NCI-H748 treated with DMSO at 0.1 percent for 48 hours (cell line): ENCODE measurements around the gene STRIT1.
A peak's percentile ranks its signal among the peaks of the same experiment; 100 is the strongest.

ENCODE experiments used
- DNase-seq: peaks from one replicate; lab custom pipeline; 2025; lab: John Stamatoyannopoulos, UW

Gene STRIT1

DNA sequence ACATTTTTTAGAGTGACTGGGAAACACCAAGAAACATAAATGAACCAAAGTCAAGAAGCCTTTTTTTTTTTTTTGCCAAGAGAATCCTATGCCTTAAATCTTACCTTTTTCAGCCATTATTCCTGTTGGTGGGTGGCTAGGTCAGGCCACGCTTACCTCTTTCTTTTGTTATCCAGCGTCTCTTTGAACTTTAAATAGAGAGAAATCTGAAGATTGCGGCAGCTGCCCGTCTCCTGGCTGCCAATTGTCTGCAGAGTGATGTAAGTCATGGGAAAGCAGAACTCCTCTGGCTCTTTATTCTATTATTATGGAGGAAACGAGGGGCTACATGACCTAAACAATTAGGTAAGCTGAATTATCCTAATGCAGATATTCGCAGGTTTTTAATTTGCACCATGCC, at the start of gene STRIT1:
STRIT1 (minus strand) TSS at position 168 of the 400 bp plus-strand sequence.
- DNase-seq: no peak

DNA sequence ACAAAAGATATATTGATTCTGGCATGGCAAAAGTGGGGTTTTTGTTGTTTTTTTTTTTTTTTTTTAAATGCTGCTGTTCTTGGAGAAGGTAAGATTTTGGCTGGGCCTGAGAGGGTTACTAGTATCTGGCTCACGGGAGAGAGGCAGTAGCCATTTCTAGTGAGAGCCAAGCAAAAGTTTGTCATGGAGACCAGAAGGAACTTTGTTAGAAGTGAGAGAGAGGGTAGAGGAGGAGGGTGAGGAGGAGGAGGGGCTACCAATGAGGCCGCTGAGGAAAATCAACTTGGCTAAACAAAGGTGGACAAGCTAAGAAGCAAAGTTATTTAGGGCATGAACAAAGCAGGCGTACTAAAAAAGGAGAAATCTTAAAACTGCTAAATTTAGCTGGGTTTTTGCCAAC, 48.9 kb upstream of the STRIT1 start:
- no peak for DNase-seq

DNA sequence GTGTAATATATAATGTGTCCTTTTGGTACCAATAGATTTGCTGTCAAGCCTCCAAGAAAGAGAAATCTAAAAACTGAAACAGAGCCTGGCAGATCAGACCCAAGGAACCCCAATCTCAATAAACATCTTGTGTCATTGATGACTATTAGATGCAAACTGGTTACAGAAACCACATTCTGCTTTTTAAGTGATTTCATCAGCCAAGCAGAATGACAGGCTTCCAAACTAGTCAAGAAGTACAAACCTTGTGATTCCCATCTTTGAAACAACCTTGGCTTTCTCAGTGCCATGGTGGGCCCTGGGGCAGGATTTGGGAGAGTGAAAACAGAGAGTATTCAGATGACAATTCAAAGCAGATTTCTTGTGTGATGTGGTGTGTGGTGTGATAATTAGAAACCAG, 45.6 kb upstream of the STRIT1 start:
- no peak for DNase-seq

DNA sequence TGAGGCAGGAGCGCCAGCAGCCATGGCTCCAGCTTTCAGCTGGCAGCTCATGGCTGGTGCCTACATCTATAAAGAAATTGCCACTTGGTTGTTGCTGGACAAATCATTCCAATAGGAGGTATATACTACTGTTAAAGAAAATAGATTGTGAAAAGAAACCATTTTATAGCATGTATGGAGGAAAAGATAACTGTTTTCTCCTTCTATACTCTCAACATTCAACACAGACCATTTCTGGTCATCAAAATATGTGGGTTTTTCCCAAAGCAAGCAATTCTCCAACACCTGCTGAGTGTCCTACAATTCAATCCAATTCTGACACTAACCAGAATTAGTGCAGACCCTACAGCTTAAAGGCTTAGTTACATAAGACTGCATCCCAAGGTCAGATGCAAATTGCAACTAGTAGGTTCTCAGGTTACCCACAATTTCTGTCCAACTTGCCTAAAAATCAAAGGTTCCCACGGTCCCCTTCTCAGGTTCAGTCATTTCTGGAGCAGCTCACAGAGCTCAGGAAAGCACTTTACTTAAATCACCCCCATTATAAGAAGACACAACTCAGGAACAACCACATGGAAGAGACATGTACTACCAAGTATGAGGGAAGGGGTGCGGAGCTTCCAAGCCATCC, 42.4 kb upstream of the STRIT1 start:
- DNase-seq: no peak

DNA sequence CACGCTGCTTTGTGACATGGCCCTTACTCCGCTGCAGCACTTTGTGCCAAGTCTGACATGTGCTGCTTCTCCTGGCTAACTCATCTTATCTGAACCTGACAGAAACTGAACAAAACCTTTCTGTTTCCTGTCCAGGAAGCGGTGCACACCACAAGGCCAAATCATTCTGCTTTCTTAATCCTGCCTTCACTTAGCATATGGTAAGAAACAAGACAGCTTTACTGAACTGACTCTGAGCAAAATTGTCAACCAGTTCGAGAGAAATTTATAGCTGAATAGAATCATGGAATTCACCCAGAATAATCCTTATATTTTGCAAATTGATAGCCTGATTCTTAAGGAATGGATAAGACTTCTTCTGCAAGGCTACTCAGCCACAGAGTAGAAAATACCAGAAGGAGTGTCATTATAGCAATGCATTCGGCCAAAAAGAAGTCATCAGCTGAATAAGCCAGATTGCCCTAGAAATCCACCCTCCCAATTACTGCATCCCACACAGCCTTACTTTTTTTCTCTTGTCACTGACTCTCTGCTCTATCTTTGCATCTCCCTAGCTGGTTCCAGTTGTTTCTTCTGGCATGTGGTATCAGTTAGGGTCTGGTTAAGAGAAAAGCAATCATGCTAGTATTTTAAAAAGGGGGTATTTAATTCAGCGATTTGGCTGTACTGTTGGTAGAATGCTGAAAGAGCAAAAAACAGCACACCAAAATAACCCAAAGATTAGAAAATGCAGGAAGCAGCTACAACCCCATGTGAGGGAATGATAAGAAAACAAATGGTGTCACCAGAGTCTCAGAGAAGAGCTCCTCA, 41.6 kb upstream of the STRIT1 start:
- DNase-seq: no peak

DNA sequence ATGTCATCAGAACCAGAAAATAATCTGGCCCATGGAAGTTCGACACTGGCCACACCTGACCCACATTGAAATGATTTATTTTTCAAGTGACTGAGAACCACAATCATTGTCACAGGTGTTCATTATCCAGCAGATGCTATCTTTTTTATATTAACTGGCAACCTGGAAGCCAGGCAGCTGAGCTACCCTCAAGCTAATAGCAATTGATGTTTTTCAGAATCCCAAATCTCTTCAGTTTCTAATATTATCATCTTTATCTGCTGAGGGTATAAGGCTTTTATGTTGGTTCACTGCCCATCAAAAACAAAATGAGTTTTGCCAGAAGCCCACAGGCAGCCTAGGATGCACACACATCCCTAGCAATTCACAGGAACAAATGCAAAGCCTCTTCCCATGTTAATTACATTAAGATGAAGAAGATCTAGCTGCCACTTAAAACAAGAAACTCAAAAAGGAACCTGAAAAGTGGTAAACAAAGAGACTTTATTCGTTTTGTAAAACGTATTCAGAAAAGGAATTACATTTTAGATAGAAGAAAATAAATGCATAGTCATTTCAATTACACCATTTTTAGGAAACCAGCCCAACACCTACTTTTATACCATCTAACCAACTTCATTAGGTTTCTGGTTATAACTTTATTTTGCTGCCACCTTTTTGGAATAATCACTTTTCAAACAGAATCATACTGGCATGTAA, 40.9 kb upstream of the STRIT1 start:
- DNase-seq: no peak

DNA sequence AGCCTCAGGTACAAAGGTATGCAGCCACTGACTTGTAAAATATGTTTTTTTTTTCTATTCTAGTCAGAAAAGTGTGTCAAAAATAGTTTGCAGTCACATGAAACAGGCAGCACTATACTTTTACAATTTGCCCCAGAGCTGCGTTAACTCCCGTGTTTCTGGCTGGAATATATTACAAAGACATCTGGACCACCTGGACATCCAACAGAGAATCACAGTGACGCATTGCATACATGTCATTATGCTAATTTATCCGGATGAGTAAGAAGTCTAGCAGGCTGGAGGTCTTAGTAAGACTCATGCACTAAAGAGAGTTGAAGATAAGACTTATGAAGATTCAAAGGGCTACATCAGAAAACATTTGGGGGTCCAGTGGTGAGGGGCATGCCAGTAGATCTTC, 39.2 kb upstream of the STRIT1 start:
- no peak for DNase-seq

DNA sequence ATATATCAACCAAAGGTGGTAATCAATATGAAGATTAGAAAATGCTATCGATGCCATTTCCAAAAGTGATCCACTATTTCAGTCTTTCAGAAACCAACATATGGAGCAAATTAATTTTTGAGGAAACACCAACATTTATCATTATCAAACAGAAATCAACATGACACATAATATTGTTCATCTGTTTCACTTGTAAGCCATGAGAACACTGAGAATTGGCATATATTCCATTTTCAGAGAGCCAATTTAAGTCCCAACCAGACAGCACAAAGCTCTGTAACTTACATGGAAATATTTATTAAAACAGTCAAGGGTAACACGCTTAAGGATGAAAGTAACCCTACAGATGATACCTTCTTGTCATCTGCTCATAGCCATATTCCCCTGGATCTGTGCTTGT, 37.6 kb upstream of the STRIT1 start:
- no peak for DNase-seq

DNA sequence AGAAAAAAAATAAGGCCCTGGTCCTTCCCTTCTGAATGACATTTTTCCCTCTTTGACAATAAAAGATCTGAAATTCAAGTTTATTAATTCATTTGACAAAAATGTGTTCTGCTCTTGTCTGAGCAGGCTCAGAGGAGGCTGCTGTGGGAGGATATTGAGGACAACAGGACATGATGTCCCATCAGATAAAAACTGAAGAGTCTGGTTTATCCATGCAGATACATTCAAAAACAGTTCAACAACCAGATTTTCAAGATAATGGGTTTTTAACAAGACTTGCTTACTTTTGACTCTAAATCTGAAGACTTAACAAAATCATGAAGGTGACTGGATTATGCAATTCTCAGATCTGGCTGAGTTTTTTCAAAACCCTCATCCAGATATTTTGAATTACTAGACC, 36.9 kb upstream of the STRIT1 start:
- no peak for DNase-seq

DNA sequence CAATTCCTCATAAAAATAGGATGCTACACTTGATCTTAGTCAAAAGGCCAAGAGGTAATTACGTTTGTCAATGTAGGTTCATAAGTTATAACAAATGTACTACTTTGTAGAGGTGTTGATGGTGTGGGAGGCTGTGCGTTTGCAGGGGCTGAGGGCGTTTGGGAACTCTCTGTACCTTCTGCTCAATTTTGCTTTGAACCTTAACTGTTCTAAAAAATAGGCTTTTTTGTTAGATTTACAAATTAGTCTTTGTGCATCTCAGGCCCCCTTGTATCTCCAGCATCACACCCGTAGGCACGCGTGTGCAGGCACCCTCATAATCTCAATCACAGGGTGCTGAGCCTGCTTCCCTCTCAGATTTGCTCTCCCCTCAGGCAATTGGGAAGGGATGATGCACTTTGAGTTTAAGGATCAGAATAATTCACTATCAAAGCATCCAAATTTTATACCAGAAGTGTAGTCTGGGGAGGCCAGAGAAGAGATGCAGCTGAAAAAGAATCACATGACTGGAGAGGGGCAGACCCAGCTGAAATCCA, 36.1 kb upstream of the STRIT1 start:
- no peak for DNase-seq

DNA sequence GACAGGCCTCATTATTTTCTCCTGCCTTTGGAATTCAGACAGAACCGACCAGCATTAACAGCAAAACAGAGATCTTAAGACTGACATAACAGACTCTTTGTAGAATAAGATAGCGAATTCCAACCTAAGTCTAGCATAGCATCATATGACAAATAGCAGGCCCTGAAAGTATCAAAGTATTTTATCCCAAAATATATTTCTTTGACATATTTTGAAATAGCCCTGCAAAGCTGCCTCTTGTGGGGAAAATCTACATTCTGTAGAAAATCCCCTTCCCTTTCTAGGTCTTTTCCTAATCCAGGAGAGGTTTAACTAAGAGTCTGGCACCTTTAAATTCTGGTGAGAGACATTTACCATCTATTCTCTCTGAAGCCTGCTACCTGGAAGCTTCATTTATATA, 34.4 kb upstream of the STRIT1 start:
- DNase-seq: no peak

DNA sequence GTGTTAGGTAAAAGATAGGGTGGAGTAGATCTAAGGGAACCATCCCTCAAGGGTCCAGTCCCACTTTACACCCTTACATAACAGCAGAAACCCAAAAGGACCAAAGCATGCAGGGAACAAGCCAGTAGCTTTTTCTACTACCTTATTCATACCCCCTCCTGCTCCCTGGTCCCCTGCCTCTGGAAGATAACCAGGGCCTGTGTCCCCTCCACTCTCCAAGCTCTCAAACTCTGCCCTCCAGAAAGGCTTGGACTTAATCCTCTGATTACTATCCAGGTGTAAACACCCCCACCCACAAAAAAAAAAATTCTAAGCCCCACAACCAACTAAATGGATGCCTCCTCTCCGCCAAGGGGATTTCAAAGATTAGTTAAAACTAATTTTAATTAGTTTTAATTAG, 33.9 kb upstream of the STRIT1 start:
- no peak for DNase-seq

DNA sequence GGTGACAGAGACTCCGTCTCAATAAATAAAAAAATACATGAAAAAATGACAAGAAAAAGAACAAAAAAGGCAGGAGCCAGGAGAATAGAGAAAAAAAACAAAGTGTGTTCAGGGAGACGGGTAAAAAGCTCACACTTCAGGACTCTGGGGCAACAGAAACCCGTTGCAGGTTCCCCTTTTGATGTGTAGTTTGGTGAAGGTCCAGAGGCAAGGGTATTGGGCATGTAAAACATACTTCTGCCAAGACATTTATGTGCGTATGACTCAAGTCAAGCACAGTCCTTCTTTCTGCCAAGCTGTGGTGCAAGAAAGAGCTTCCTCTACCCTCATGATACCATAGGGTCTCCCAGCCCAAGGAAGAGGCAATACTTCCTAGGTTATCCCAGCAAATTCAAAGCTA, 33.4 kb upstream of the STRIT1 start:
- DNase-seq: no peak

DNA sequence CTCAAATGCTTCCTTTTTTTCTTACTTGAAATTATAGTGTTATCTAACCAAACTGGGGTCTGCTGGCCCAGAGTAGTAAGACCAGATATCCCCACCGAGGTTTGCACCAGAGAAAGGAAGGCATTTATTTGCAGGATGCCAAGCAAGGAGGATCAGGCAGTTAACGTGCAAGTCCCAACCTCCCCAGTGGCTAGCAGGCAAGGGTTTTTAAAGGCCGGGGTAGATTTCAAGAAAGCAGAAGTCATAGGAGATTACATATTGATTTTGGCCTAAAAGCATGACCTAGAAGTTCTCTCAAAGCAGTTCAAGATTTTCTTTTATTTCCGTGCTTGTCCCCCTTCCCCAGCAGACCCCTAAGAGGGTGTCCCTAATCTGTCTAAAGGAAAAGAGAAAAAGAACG, 32.8 kb upstream of the STRIT1 start:
- DNase-seq: no peak

DNA sequence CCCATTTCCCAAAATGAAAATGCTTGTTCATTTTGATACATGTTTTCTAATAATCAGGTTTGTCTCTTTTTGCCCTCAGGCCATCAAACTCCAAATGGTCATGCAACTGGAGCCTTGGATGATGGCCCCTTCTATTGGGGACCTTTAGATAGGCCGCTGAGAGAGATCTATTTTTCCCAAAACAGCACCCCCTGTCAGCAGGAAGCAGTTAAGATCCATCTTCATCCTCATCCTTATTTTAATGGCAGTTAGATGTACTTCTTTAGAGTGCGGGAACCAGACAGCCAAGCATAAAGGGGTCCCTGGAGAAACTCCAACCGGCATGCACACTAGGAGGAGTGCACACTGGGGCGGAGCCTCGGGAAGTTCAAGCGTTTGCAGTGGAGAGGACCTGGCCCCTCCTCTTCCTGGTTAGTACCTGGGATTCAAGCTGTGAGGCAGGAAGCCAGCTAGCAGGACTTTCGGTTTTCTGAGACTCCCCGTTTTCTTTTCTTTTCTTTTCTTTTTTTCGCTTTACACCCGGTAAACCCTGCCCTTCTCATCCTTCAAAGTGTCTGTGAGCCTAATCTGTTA, 31.9 kb upstream of the STRIT1 start:
- no peak for DNase-seq

DNA sequence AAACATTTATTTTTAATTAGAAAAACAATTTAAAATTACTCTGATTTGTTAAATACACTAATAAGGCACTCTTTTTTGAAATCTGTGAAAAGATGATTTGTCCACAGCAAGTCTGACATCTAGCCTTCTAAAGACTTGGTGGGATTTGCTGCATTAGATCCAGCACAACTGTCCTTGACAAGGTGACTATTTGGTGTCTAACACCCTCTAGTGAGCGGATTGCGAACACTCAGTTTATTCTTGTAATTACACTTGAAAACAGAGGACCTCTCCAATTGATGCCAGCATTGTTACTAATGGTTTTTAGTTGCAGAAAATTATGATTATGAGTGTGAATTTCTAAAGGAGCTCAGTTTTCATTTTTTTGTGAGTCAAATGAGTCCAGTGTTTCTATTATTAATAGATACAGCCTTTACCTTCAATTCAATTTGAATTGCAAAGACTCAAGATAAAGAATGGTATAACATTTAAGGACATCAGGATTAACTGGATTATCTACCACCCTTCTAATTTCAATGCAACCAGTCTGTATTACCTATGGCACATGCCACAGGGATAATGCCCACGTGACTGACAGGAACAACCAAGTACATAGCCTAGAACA, 29.7 kb upstream of the STRIT1 start:
- peak; percentile 23 for DNase-seq

DNA sequence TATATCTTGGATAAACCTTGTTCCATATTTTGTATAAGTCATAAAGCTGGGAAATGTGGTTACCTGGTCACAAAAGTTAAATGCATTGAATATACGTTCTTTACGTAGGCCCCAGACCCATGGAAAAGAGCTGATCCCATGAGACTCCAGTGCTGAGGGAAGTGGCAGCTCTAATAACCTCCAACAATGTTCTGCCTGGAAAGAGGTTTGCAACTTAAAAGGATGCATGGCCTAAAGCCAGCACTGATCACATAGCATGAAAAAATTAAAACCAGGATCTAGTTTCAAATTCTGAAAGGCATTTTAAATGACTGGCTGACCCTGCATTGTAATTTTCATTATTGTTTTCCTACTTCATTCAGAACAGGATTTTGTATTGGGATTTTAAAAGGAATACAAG, 27.9 kb upstream of the STRIT1 start:
- DNase-seq: no peak

DNA sequence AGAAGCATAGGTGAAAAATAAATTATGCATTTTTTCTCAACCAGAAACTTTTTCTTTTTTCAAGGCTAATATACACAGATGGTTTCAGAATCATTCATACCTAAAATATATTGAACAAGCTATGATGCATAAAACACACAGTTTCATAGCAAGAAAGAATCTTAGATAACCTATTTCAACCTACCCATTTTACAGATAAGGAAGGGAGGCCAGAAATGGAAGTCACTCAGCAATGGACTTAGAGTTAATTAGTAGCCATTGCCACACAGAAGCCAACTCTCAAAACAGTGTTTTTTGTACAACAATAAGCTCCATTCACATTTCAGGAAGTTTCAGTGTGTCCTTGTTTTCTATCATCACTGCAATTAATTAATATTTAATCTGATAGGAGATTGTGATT, 27.5 kb upstream of the STRIT1 start:
- no peak for DNase-seq

DNA sequence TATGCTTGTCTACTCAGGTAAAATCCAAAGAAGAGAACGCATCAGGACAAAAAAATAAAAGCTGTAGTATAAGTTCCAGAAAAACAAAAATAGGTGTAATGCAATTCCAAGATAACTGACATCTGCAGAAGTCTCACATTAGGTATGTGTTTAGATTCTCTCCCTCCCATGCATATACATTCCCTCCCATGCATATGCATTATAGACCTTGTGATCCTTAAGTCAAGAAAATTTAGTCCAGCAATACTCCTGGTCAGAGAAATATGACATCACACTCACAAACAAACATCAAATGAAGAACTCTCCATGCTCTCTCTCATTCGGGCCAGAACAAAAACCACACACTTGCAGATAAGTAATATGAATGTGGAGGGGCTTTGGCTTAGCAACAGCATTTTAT, 25.3 kb upstream of the STRIT1 start:
- no peak for DNase-seq

DNA sequence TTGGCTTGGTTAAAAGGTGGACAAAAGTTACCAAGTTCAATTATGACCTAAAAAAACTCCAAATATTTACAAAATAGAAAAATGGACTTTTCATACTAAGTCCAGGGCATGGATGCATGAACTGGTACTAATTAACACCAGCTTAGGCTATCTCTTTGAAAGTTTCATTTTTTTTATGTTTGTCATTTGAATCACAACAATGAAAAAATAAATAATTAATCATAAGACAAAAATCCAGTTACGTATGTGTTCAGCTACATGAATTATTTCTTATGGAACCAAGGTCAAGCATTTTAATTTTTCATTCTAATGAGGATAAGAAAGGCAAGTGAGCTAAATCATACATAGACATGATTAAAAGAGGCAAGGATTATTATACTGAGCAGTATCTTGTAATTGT, 23.7 kb upstream of the STRIT1 start:
- DNase-seq: no peak

DNA sequence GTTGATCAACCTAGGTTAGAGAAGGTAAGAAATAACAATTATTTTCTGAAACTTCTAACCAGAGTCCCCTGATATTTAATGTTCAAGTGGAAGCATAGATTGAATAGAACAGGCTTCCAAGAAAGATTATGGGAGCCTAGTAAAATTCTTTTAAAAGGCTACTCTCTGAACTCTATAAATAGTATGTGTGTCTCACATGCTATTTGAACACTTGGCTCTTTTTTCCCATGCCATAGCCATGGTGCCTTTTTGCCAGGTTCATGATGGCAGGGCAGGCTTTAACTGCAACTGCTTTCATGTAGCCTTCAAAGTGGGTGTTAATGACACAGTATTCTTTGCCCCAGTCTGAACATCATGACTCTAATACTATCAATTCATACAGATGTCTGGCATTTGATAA, 22.9 kb upstream of the STRIT1 start:
- DNase-seq: no peak

DNA sequence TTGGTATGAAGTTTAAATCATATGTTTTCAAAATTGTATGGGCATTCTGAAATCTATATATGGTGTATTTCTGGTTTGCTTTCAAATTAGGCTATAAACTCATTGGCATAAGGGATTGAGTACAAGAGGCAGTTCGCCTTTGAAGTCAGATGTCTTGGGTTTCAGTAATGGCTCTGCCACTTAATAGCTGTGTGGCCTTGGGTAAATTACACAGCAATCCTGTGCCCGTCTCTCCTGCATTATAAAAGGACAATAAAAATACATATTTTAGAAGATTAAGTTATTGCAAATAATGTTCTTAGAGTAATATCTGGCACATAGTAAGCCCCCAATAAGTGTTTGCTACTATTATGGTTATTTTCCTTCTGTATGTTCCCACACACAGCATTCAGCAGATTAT, 20.4 kb upstream of the STRIT1 start:
- no peak for DNase-seq
